ENCODE data around the gene RNPEP.

Gene RNPEP

DNA sequence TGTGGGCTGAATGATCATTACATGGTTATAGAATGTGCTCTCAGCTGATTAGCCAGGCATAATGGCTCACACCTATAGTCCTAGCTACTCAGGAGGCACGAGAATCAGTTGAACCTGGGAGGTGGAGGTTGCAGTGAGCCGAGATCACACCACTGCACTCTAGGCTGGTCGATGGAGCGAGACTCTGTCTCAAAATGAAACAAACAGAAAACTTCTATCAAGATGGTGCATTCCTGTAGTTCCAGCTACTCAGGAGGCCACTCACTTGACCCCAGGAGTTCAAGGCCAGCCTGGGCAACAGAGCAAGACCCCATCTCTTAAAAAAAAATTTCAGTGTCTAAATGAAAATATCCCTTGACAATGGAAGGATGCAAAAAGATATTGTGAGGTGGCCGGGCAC is 16.3 kb upstream of the RNPEP start:
- H3K27ac Mint-ChIP-seq: no peak overlapping the region
- TF ChIP-seq, protein P1, sequence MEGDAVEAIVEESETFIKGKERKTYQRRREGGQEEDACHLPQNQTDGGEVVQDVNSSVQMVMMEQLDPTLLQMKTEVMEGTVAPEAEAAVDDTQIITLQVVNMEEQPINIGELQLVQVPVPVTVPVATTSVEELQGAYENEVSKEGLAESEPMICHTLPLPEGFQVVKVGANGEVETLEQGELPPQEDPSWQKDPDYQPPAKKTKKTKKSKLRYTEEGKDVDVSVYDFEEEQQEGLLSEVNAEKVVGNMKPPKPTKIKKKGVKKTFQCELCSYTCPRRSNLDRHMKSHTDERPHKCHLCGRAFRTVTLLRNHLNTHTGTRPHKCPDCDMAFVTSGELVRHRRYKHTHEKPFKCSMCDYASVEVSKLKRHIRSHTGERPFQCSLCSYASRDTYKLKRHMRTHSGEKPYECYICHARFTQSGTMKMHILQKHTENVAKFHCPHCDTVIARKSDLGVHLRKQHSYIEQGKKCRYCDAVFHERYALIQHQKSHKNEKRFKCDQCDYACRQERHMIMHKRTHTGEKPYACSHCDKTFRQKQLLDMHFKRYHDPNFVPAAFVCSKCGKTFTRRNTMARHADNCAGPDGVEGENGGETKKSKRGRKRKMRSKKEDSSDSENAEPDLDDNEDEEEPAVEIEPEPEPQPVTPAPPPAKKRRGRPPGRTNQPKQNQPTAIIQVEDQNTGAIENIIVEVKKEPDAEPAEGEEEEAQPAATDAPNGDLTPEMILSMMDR (IDR thresholded peaks at IDR 0.05): no peak
- H3K27me3 Mint-ChIP-seq (ENCODE audit: low read depth, poor library complexity): no peaks in the 10 kb centered on the region
- no peaks in the 10 kb centered on the region for H3K9me3 Mint-ChIP-seq
- no peaks in the 10 kb centered on the region for H3K4me1 Mint-ChIP-seq
- DNase-seq: no peak
- peaks cover 76% of the 10 kb centered on the region for H3K36me3 Mint-ChIP-seq (ENCODE audit: low read depth)
- H3K4me3 Mint-ChIP-seq: no peak overlapping the region

DNA sequence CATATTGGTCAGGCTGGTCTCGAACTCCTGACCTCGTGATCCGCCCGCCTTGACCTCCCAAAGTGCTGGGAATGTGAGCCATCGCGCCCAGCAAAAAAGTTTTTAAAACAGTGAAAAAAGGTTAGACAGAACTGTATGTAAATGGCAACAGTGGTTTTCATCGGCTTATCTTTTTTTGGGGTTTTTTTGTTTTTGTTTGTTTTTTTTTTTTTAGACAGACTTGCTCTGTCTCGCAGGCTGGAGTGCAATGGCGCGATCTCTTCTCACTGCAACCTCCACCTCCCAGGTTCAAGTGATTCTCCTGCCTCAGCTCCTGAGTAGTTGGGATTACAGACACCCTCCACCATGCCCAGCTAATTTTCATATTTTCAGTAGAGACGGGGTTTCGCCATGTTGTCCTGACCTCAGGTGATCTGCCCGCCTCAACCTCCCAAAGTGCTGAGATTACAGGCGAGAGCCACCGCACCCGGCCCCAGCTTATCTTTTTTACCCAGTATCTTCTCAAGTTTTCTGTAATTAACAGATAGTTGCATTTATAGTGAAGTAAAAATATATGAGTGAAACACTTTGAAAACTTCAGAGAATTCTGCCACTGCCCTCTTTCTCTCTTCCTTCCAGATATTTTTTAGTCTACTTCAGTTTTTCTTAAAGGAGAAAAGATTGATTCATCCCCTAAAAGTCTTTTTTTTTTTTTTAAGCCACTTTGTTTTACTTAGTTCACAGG is 14.1 kb upstream of the RNPEP start:
- no peaks in the 10 kb centered on the region for H3K4me1 Mint-ChIP-seq
- peak overlapping the region; percentile 80 for H3K27ac Mint-ChIP-seq
- no peak for DNase-seq
- peaks cover 4% of the 10 kb centered on the region for H3K27me3 Mint-ChIP-seq (ENCODE audit: low read depth, poor library complexity)
- TF ChIP-seq, protein P1 (IDR thresholded peaks at IDR 0.05): no peak
- no peaks in the 10 kb centered on the region for H3K9me3 Mint-ChIP-seq
- peaks cover 61% of the 10 kb centered on the region for H3K36me3 Mint-ChIP-seq (ENCODE audit: low read depth)
- no peak overlapping the region for H3K4me3 Mint-ChIP-seq

DNA sequence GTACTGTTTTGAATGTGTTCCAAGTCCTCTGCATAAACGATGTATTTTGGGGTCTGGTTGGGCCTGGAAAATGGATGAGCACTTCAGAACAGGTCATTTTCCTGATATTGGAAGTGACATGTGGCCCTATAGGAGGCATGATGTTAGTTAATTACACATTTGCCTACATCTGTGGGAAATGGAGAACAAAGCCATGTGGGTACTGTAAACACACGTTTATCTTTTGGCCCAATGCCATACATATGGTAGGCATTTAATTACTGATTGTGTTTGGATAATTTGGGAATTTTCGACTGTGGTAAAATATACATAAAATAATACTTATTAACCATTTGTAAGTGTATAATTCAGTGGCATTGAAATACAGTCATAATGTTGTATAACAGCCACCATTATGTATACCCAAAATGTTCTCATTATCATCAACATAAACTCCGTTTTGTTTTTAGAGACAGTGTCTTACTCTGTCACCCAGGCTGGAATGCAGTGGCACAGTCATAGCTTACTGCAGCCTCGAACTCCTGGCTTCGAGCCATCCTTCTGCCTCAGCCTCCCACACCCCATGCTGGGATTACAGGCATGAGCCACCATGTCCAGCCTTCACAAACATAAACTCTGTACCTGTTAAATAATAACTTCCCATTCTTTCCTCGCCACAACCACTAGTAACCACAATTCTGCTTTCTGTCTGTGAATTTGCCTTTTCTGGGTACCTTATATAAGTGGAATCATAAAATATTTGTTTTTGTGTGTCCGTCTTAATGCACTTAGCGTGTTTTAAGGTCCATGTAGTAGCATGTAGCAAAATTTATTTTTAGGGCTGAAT is 11.9 kb upstream of the RNPEP start:
- no peaks in the 10 kb centered on the region for H3K9me3 Mint-ChIP-seq
- TF ChIP-seq, protein P1 (IDR thresholded peaks at IDR 0.05): no peak
- no peak overlapping the region for H3K27ac Mint-ChIP-seq
- H3K4me3 Mint-ChIP-seq: no peak overlapping the region
- no peaks in the 10 kb centered on the region for H3K4me1 Mint-ChIP-seq
- peaks cover 8% of the 10 kb centered on the region for H3K27me3 Mint-ChIP-seq (ENCODE audit: low read depth, poor library complexity)
- no peak for DNase-seq
- peaks cover 45% of the 10 kb centered on the region for H3K36me3 Mint-ChIP-seq (ENCODE audit: low read depth)

DNA sequence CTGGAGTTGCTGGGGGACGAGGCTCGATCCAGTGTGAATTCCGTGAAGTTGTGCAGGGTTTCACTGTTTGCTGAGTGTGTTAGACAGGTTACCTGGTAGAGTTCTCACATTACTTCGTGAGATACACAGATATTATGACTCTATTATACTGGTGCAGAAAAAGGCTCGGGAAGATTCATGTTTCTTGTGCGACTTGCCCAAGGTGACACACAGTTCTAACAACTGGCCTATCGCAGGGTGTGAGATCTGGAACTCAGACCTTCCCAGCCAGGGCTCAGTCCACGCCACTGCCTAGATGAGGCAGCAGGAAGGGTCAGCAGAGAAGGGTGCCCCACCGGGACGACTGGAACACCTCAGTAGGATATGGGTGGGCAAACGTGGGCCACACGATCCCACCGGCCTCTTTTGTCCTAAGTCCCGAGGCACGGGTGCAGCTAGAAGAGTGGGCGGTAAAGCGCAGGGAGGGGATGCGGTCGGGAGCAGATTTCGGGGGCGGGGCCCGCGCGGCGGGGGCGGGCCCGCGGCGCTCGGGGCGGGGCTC is 296 bp upstream of the RNPEP start:
- peak; percentile 88 for DNase-seq
- H3K27me3 Mint-ChIP-seq (ENCODE audit: low read depth, poor library complexity): peaks cover 6% of the 10 kb centered on the region
- no peaks in the 10 kb centered on the region for H3K36me3 Mint-ChIP-seq (ENCODE audit: low read depth)
- H3K9me3 Mint-ChIP-seq: no peaks in the 10 kb centered on the region
- H3K4me1 Mint-ChIP-seq: peaks cover 30% of the 10 kb centered on the region
- H3K4me3 Mint-ChIP-seq: peak overlapping the region; percentile 90
- TF ChIP-seq, protein P1 (IDR thresholded peaks at IDR 0.05): no peak
- H3K27ac Mint-ChIP-seq: no peak overlapping the region

DNA sequence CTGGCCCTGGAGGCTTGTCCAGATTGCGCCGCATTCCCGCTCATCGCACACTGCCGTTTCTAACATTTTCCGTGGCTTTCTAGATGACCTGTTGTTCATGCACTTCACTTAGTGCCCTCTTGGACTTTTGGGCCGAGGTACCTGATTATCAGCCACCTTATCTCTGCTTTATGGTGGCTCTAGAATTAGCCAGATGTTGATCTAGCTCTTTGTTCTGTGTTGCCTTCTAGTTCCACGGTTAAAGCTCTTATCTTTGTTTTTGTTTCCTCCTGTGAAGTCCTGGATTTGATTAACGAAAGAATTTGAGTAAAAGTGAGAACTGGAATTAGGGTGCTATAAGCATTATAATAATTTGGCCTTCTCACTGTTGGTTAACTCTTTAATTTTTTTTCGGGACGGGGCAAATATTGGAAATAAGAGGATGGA is 945 bp downstream of the RNPEP start:
- H3K4me3 Mint-ChIP-seq: peak overlapping the region; percentile 98
- DNase-seq: no peak
- no peaks in the 10 kb centered on the region for H3K9me3 Mint-ChIP-seq
- no peaks in the 10 kb centered on the region for H3K36me3 Mint-ChIP-seq (ENCODE audit: low read depth)
- H3K27ac Mint-ChIP-seq: peak overlapping the region; percentile 99
- TF ChIP-seq, protein P1 (IDR thresholded peaks at IDR 0.05): no peak
- peaks cover 6% of the 10 kb centered on the region for H3K27me3 Mint-ChIP-seq (ENCODE audit: low read depth, poor library complexity)
- peaks cover 33% of the 10 kb centered on the region for H3K4me1 Mint-ChIP-seq
